Omental fat pad (tissue), 4 donors: Measurements from ENCODE around the gene CCDC86. TPM values are rescaled to one million over a fixed set of nuclear protein-coding genes. Genes with fewer than 3 reads are reported as not detected.

Experiments
- ATAC-seq: fragments of 150-250 bp; one replicate; pipeline ENCODE4 v1.9.1; 2016; ENCODE audit warnings: mild to moderate bottlenecking, moderate library complexity; ENCODE audit not compliant: low FRiP score
- DNase-seq: peaks from one replicate; pipeline ENCODE4 v3.0.0-alpha.2; 2019; ENCODE audit warnings: low spot score
- total RNA-seq, 4 donors: library from RNA; depleted of rRNA; stranded (reverse); fragments of >200 nt; gene quantifications; one replicate each; pipeline ENCODE4 v1.1.0, GENCODE V29; 2016
- TF ChIP-seq, protein P1 (sequence below), 3 donors: fragments of 450-650 bp; IDR thresholded peaks; one replicate each; pipeline ENCODE4 v1.5.1; 2016 to 2017; ENCODE audit warnings: antibody characterized with exemption in 3 of 3, mild to moderate bottlenecking in 3 of 3, moderate library complexity in 2 of 3

CCDC86 gene
- total RNA-seq, 4 donors from 2014 or later: 17.5 to 68.6 (median 22.5) TPM

DNA sequence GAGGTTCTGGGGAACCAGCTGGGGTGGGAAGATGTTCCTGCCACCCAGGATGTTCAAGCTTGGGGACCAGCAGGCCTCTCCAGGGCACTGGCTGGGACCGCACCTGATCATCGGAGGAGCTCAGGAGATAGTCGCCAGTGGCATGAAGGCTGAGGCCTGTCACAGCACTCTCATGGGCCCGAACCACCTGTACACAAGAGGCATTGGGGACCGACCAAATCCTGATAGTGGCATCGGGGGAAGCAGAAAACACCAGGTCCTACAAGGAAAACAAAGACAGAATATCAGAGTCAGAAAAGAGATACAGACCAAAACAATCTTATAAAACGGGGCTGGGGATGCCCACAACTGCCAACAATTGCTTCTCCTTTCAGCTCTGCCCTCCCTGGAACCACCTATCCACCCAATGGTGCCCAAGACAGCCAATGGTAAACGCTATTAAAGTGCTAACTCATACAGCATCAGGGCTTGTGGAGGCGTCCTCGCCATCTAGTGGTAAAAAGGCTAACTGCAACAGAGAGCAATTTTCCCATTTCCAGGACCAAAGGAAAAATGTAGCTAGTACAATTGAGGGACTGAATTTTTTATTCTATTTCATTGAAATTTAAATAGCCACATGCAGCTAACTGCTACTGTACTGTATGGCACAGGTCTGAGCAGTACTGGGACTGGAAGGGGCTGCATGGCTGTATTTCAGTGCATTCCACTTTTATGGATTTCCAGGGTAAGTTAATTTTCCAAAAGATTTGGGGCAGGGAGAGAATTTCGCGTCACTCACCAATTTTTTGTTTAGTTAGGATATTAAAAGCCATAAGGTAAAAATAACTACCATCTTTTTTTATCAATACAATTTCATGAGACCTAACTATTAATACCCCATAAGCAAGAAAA lies 57.4 kb downstream of the CCDC86 start:
- DNase-seq (no peak), ATAC-seq (peak; percentile 69)
- TF ChIP-seq, protein P1, sequence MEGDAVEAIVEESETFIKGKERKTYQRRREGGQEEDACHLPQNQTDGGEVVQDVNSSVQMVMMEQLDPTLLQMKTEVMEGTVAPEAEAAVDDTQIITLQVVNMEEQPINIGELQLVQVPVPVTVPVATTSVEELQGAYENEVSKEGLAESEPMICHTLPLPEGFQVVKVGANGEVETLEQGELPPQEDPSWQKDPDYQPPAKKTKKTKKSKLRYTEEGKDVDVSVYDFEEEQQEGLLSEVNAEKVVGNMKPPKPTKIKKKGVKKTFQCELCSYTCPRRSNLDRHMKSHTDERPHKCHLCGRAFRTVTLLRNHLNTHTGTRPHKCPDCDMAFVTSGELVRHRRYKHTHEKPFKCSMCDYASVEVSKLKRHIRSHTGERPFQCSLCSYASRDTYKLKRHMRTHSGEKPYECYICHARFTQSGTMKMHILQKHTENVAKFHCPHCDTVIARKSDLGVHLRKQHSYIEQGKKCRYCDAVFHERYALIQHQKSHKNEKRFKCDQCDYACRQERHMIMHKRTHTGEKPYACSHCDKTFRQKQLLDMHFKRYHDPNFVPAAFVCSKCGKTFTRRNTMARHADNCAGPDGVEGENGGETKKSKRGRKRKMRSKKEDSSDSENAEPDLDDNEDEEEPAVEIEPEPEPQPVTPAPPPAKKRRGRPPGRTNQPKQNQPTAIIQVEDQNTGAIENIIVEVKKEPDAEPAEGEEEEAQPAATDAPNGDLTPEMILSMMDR (IDR thresholded peaks at IDR 0.05): peak in 2 of 3 donors; percentile 48 to 74

DNA sequence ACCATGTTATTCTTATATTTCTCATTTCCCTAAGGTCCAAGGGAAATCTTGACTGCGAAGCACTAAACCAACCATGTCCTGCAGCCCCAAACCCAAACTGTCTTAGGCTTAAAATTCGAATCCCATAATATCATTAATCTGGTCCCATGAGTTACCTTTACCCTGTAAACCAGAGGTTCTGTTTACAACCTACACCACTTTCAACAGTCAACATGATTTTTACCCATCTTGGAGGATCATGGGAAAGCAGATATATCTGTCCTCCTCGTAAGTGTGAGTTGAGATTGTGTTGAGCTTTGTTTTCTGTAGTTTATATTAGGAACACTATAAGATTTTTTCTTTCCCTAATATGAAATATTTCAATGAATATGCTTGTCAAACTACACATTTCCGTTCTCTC lies 58.1 kb downstream of the CCDC86 start:
- no peak for DNase-seq
- ATAC-seq: no peak
- TF ChIP-seq, protein P1 (IDR thresholded peaks at IDR 0.05): no peak

Other genes starting within 250 kb of the CCDC86 start
- not detected for gene MS4A8, start 142.5 kb upstream of the CCDC86 start, total RNA-seq
- gene MS4A18, start 117.4 kb upstream of the CCDC86 start, total RNA-seq: not detected
- gene MS4A15, start 85.2 kb upstream of the CCDC86 start, total RNA-seq: not detected
- not detected for gene MS4A10, start 56.8 kb upstream of the CCDC86 start, total RNA-seq
- 1 to 10 TPM in 1 of 4 donors, under 1 TPM in 1, not detected in 2; 0.28 to 1.1 TPM for gene PTGDR2, start 13.8 kb downstream of the CCDC86 start, total RNA-seq
- 1 to 10 TPM in 2 of 4 donors, not detected in 2; 2.2 to 3.0 TPM for gene ZP1, start 25.4 kb downstream of the CCDC86 start, total RNA-seq
- gene PRPF19, start 64.5 kb downstream of the CCDC86 start, total RNA-seq: 10 to 100 TPM; 50.3 to 93.9 (median 58.0) TPM
- 100 to 1,000 TPM in 1 of 4 donors, 10 to 100 TPM in 3; 79.6 to 150 (median 88.7) TPM for gene TMEM109, start 72.0 kb downstream of the CCDC86 start, total RNA-seq
- 10 to 100 TPM in 1 of 4 donors, 1 to 10 TPM in 3; 2.9 to 11.3 (median 6.7) TPM for gene TMEM132A, start 82.3 kb downstream of the CCDC86 start, total RNA-seq
- 10 to 100 TPM; 17.6 to 56.0 (median 32.3) TPM for gene SLC15A3, start 110.1 kb downstream of the CCDC86 start, total RNA-seq
- gene CD6, start 129.6 kb downstream of the CCDC86 start, total RNA-seq: 1 to 10 TPM in 3 of 4 donors, under 1 TPM in 1; 0.79 to 6.5 (median 2.2) TPM